NCI-H446 (cell line): Measurements from ENCODE around the gene RGS11.
"Not testable (repeated sequence)": the region's sequence is repeated elsewhere in the genome, so short reads cannot be mapped to it uniquely, and the experiment has no call there.

Source experiments
- DNase-seq, 2 experiments: peaks; one replicate each; lab custom pipeline; 2025; lab: John Stamatoyannopoulos, UW

RGS11 gene

GRCh38 chr16:263182-263774 is 12.5 kb downstream of the RGS11 start:
- no peak for DNase-seq

- no peak for DNase-seq
Measured at GRCh38 chr16:262121-262745, 13.5 kb downstream of the RGS11 start.

GRCh38 chr16:261031-261691 is 14.6 kb downstream of the RGS11 start:
- no peak for DNase-seq

DNA sequence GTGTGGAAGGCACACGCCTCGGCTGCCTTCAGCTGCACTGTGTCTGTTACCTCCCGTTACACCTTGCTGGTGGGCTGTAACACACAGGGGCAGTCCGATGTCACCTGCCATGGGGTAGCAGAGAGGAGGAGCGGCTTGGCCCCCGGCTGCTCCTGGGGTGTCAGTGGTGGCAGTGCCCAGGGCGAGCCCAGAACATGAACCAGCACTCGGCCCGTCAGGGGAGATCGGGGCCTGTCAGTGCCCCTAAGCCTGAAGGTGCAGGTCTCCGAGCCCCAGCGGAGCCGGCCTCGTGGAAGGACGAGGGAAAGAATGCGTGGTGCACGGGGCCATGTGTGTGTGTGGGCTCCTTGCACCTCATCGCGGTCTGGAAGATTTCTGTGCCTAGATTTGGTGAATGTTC is 15.4 kb downstream of the RGS11 start:
- no peak for DNase-seq

- no peak for DNase-seq
Measured at GRCh38 chr16:259814-260253, 15.9 kb downstream of the RGS11 start.

- DNase-seq: no peak
Measured at GRCh38 chr16:259226-259625, 16.5 kb downstream of the RGS11 start.

DNA sequence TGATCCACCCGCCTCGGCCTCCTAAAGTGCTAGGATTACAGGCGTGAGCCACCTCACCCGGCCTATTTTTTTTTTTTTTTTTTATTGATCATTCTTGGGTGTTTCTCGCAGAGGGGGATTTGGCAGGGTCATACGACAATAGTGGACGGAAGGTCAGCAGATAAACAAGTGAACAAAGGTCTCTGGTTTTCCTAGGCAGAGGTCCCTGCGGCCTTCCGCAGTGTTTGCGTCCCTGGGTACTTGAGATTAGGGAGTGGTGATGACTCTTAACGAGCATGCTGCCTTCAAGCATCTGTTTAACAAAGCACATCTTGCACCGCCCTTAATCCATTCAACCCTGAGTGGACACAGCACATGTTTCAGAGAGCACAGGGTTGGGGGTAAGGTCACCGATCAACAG is 17.7 kb downstream of the RGS11 start:
- DNase-seq: not testable (repeated sequence)

GRCh38 chr16:255183-255582 is 20.6 kb downstream of the RGS11 start:
- no peak for DNase-seq

- no peak for DNase-seq
Measured at GRCh38 chr16:254461-254860, 21.3 kb downstream of the RGS11 start.

GRCh38 chr16:253833-254232 is 21.9 kb downstream of the RGS11 start:
- no peak for DNase-seq

DNA sequence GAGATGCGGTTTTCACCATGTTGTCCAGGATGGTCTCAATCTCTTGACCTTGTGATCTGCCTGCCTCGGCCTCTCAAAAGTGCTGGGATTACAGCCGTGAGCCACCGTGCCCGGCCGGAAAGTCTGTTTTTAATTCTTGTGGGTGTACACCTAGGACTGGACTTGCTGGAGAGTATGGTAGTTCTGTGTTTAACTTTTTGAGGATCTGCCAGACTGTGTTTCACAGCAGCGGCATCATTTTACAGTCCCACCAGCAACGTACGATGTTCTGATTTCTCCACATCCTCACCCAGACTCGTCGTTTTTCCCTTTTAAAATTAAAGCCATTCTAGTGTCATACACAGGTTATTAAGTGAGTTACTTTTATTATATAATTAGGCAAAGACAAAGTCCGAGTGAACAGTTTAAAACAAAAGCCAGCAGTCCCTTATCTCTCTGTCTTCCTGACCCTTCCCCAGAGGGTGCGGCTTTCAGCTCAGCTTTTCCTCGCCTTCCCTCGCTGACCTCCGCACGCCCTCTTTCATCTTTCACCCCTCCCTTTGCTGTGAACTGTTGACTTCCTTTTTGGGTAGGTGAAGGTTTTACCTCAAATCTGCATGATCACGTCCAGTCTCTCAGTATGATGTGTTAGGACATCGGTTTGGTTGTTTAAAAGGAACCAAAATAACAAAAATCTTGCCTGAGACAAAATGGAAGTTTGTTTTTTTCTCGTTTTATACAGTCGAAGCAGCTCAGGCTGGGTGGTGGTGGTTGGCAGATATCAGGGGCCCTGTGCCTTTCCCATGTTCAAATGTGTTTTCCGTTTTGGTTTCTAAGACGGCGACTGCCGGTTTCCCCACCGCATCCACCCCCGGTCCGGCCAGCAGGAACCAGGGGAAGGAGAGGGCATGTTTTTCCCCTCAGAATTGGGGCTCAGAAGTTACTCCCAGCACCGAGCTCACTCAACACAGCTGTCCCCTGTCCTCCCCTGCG is 23.1 kb downstream of the RGS11 start:
- DNase-seq: no peak

GRCh38 chr16:249431-249830 is 26.3 kb downstream of the RGS11 start:
- DNase-seq: no peak

GRCh38 chr16:247027-247426 is 28.7 kb downstream of the RGS11 start:
- no peak for DNase-seq

- no peak for DNase-seq
Measured at GRCh38 chr16:245105-245504, 30.6 kb downstream of the RGS11 start.

GRCh38 chr16:243348-243747 is 32.4 kb downstream of the RGS11 start:
- no peak for DNase-seq

DNA sequence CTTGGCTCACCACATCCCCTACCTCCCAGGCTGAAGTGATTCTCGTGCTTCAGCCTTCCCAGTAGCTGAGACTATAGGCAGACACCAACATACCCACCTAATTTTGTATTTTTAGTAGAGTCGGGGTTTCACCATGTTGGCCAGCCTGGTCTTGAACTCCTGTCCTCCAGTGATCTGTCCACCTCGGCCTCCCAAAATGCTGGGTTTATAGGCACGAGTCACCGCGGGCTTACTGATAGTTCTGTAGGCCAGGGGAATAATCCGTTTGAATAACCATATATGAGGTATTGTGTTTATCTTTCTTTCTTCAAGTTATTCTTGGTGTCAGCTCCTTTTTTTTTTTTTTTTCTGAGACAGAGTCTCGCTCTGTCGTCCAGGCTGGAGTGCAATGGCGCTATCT is 33.5 kb downstream of the RGS11 start:
- DNase-seq: no peak

DNA sequence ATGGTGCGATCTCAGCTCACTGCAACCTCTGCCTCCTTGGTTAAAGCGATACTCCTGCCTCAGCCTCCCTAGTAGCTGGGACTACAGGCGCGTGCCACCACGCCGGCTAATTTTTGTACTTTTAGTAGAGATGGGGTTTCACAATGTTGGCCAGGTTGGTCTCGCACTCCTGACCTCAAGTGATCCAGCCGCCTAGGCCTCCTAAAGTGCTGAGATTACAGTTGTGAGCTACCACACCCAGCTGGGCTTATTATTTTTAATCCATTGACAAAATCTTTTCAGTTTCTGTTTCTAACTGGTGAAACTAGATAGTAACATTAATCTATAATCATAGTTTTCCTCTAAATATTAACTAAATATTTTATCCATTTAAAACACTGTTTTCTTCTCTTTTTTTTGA is 35.2 kb downstream of the RGS11 start:
- no peak for DNase-seq

DNA sequence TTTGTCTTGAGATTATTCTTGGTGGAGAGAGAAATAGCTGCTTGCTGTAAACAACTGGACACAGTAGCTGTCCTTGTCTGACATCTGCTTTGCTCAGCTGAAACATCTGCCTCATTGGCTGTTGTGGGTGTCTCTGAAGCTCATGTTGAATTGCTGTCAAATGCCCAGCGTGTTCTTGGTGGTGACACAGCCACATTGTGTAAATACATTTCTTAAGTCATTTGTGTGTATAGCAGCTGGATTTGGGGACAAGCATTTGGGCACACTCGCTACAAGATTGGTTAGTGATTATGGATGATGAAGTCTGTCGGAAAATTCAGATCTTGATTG is 35.8 kb downstream of the RGS11 start:
- DNase-seq: no peak

DNA sequence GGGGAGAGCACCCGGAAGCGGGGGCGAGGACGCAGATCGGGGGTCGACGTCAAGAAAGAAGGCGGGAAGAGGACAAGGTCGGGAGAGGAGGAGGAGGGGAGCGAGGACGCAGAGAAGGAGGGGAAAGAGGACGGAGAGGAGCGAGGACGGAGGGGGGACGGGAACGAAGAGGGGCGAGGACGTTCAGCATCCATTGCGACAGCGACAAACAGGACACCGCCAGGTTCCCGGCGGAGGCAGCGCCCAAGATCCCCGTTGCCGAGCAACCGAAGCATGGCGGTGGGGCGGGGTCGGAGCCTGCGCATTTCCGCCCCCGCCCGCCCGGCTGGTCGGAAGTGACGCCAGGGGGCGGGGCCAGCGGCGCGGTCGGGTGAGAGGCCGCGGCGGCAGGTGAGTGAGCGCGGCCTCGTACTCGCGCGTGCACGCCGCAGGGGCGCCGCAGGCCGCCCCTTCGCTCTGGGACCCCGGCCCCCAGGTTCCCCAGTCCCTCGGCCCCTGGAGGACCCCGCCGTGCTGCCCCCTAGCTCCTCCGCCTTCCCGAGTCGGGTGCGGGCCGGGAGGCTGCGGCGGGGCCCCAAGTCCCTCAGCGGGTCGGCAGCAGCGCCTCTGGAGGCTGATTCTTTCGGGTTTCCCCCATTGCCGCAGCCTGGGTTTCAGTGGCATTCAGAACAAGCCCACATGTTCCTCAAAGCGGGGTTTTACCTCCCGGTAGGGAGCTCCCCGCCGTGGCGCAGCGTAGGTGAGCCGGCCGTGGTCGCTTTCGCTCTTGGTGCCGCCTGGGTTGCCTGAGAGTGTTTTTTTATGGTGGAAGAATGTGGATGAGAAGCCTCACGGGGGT is 41.1 kb downstream of the RGS11 start, which contains the start of gene FAM234A:
TSS of gene FAM234A (plus strand) at position 354 of the 838 bp plus-strand sequence. CDS start 19,593 bp downstream, outside the sequence.
- peak; percentile 85 to 93 for DNase-seq

- DNase-seq: no peak
Measured at GRCh38 chr16:230949-231348, 44.8 kb downstream of the RGS11 start.

DNA sequence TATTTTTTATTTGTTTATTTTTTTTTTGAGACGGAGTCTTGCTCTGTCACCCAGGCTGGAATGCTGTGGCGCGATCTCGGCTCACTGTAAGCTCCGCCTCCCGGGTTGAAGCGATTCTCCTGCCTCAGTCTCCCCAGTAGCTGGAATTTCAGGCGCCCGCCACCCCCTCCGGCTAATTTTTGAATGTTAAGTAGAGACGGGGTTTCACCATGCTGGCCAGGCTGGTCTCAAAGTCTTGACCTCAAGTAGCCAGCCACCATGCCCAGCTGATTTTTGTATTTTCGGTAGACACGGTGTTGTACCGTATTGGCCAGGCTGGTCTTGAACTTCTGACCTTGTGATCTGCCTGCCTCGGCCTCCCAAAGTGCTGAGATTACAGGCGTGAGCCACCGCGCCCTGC is 45.4 kb downstream of the RGS11 start:
- not testable (repeated sequence) for DNase-seq
